WTC11 (cell line): ENCODE measurements around the gene MEIS2. TPM values are rescaled to one million over a fixed set of nuclear protein-coding genes. Genes with fewer than 3 reads are reported as not detected.
A peak's percentile ranks its signal among the peaks of the same experiment; 100 is the strongest.

ENCODE experiments used
- ATAC-seq: fragments of 200-7000 bp; cut with Tn5 transposase; 2 replicates; pipeline ENCODE4 v1.10.0; 2021; ENCODE audit warnings: mild to moderate bottlenecking, moderate library complexity
- CTCF ChIA-PET: fragments of 300-600 bp; sonication (Branson Sonifier 250); formaldehyde crosslinking; loops from one replicate; lab custom pipeline; 2021; ENCODE audit warnings: antibody characterized with exemption; lab: Charles Lee
- POLR2A ChIA-PET: fragments of 350-600 bp; sonication (Branson Sonifier 250); formaldehyde crosslinking; loops from one replicate; lab custom pipeline; 2021; ENCODE audit warnings: antibody characterized with exemption; lab: Charles Lee
- DNase-seq: peaks from one replicate; pipeline ENCODE4 v3.0.0; 2021; ENCODE audit warnings: low spot score
- H3K27ac Mint-ChIP-seq: 2 replicates; pipeline ENCODE4 v1.8.0; 2021; ENCODE audit warnings: mixed read lengths
- H3K27me3 Mint-ChIP-seq: 2 replicates; pipeline ENCODE4 v1.8.0; 2021; ENCODE audit warnings: low read depth, mild to moderate bottlenecking, moderate library complexity, mixed read lengths
- H3K36me3 Mint-ChIP-seq: 2 replicates; pipeline ENCODE4 v1.8.0; 2021; ENCODE audit warnings: mixed read lengths
- H3K4me1 Mint-ChIP-seq: 2 replicates; pipeline ENCODE4 v1.8.0; 2022; ENCODE audit warnings: mixed read lengths
- H3K4me3 Mint-ChIP-seq: 2 replicates; pipeline ENCODE4 v1.8.0; 2021; ENCODE audit warnings: mild to moderate bottlenecking, moderate library complexity, mixed read lengths
- H3K9me3 Mint-ChIP-seq: 2 replicates; pipeline ENCODE4 v1.8.0; 2021; ENCODE audit warnings: mixed read lengths
- ATF1 ChIP-seq: sonication (generic); formaldehyde crosslinking; IDR thresholded peaks from 2 replicates; pipeline ENCODE4 v1.8.1; 2023; ENCODE audit warnings: mild to moderate bottlenecking, moderate library complexity, missing genetic modification reagents
- ATF2 ChIP-seq: sonication (generic); formaldehyde crosslinking; IDR thresholded peaks from 2 replicates; pipeline ENCODE4 v1.8.1; 2022; ENCODE audit warnings: low read depth, missing genetic modification reagents, borderline replicate concordance
- CREM ChIP-seq: sonication (generic); formaldehyde crosslinking; IDR thresholded peaks from 2 replicates; pipeline ENCODE4 v1.8.1; 2022; ENCODE audit warnings: mild to moderate bottlenecking, missing genetic modification reagents, moderate library complexity
- FOXP1 ChIP-seq: sonication (generic); formaldehyde crosslinking; IDR thresholded peaks from 2 replicates; pipeline ENCODE4 v1.8.0; 2022; ENCODE audit warnings: missing genetic modification reagents, mild to moderate bottlenecking, moderate library complexity, borderline replicate concordance
- NR1H2 ChIP-seq: sonication (generic); formaldehyde crosslinking; IDR thresholded peaks from 2 replicates; pipeline ENCODE4 v1.9.0; 2021; ENCODE audit warnings: mild to moderate bottlenecking, moderate library complexity, missing genetic modification reagents
- NR2C2 ChIP-seq: sonication (generic); formaldehyde crosslinking; IDR thresholded peaks from 2 replicates; pipeline ENCODE4 v1.8.0; 2022; ENCODE audit warnings: mild to moderate bottlenecking, missing genetic modification reagents
- SMAD4 ChIP-seq: sonication (generic); formaldehyde crosslinking; IDR thresholded peaks from 2 replicates; pipeline ENCODE4 v1.8.0; 2022; ENCODE audit warnings: mild to moderate bottlenecking, missing genetic modification reagents
- ZNF512 ChIP-seq: sonication (generic); formaldehyde crosslinking; IDR thresholded peaks from 2 replicates; pipeline ENCODE4 v1.8.1; 2022; ENCODE audit warnings: missing genetic modification reagents, borderline replicate concordance
- total RNA-seq: library from RNA; stranded (reverse); gene quantifications from 3 replicates; pipeline ENCODE4 v1.2.3, GENCODE V29; 2021
- TF ChIP-seq, protein P1 (sequence below): sonication (generic); formaldehyde crosslinking; IDR thresholded peaks from 2 replicates; pipeline ENCODE4 v1.8.0; 2022; ENCODE audit warnings: mild to moderate bottlenecking, missing genetic modification reagents
- TF ChIP-seq, protein P2 (sequence below): sonication (generic); formaldehyde crosslinking; IDR thresholded peaks from 2 replicates; pipeline ENCODE4 v1.8.1; 2022; ENCODE audit warnings: mild to moderate bottlenecking, moderate library complexity, missing genetic modification reagents
- TF ChIP-seq, protein P3 (sequence below): fragments of 200-600 bp; IDR thresholded peaks from 2 replicates; pipeline ENCODE4 v1.8.0; 2022; ENCODE audit warnings: antibody characterized with exemption

MEIS2 gene
- total RNA-seq, 1 experiment from 2014 or later = 0.57 TPM

DNA sequence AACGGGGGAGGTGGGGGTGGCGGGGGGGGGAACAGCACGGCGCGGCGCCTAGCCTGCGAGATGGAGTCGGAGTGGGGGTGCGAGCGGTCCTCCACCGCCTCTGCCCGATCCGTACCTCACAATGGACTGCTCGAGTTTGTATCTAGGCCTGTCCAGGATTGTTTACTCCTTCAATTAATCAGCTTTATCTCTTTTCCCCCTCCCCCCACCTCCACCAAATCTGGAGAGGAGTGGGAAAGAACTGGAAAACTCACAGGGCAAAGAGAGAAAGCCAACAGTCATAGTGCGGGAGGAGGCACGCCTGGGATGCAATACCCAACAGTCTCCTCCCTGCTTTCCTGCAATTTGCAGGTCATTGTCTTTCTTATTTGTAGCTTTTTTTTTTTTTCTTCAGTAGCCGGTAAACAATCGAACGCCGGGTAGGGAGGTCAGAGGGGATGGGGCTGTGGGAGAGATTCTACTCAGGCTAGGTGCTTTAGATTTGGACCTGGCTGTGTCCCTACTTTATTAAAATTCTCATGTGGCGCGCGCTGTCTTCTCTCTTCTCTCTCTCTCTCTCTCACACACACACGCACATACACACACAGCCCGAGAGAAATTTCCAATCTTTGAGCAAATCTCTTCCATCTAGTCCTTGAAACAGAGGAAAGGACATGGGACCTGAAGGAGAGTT lies 6.9 kb upstream of the MEIS2 start:
- TF ChIP-seq NR2C2 (CRISPR knock-in tag) (no peak), ATF2 (CRISPR knock-in tag) (no peak)
- TF ChIP-seq, protein P1, sequence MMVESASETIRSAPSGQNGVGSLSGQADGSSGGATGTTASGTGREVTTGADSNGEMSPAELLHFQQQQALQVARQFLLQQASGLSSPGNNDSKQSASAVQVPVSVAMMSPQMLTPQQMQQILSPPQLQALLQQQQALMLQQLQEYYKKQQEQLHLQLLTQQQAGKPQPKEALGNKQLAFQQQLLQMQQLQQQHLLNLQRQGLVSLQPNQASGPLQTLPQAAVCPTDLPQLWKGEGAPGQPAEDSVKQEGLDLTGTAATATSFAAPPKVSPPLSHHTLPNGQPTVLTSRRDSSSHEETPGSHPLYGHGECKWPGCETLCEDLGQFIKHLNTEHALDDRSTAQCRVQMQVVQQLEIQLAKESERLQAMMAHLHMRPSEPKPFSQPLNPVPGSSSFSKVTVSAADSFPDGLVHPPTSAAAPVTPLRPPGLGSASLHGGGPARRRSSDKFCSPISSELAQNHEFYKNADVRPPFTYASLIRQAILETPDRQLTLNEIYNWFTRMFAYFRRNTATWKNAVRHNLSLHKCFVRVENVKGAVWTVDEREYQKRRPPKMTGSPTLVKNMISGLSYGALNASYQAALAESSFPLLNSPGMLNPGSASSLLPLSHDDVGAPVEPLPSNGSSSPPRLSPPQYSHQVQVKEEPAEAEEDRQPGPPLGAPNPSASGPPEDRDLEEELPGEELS = peak; percentile 48; the same call in 1 of the 2 replicates
- peak; percentile 35 for ATAC-seq
- DNase-seq = no peak
- H3K27me3 Mint-ChIP-seq = peaks cover 99% of the 10 kb centered on the region
- no peak overlapping the region for H3K27ac Mint-ChIP-seq
- CTCF ChIA-PET = interaction anchor here (0.6 to 3.8 kb wide), 11 partner anchors 13 to 606 kb away, joined by 3 to 31 read pairs (median 4); no protein-coding TSS in a partner anchor
- H3K36me3 Mint-ChIP-seq = no peaks in the 10 kb centered on the region
- peaks cover 79% of the 10 kb centered on the region for H3K4me1 Mint-ChIP-seq
- POLR2A ChIA-PET = interaction anchor here (0.6 to 0.7 kb wide), 3 partner anchors 10 to 1679 kb away, joined by 3 read pairs; no protein-coding TSS in a partner anchor
- peak overlapping the region; percentile 79 for H3K4me3 Mint-ChIP-seq
- no peaks in the 10 kb centered on the region for H3K9me3 Mint-ChIP-seq

GRCh38 chr15:37106490-37107001 lies 6.2 kb upstream of the MEIS2 start:
- ATAC-seq = peak; percentile 28
- peaks cover 97% of the 10 kb centered on the region for H3K27me3 Mint-ChIP-seq
- DNase-seq = peak; percentile 62
- 0 out of 2 replicates have a peak, but pooled peaks have one; percentile 67 for TF ChIP-seq ZNF512 (CRISPR knock-in tag)
- TF ChIP-seq, protein P2, sequence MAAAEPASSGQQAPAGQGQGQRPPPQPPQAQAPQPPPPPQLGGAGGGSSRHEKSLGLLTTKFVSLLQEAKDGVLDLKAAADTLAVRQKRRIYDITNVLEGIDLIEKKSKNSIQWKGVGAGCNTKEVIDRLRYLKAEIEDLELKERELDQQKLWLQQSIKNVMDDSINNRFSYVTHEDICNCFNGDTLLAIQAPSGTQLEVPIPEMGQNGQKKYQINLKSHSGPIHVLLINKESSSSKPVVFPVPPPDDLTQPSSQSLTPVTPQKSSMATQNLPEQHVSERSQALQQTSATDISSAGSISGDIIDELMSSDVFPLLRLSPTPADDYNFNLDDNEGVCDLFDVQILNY (CRISPR knock-in tag) = no peak
- TF ChIP-seq SMAD4 (CRISPR knock-in tag) = no peak
- no peak for TF ChIP-seq CREM (CRISPR knock-in tag)
- TF ChIP-seq, protein P3, sequence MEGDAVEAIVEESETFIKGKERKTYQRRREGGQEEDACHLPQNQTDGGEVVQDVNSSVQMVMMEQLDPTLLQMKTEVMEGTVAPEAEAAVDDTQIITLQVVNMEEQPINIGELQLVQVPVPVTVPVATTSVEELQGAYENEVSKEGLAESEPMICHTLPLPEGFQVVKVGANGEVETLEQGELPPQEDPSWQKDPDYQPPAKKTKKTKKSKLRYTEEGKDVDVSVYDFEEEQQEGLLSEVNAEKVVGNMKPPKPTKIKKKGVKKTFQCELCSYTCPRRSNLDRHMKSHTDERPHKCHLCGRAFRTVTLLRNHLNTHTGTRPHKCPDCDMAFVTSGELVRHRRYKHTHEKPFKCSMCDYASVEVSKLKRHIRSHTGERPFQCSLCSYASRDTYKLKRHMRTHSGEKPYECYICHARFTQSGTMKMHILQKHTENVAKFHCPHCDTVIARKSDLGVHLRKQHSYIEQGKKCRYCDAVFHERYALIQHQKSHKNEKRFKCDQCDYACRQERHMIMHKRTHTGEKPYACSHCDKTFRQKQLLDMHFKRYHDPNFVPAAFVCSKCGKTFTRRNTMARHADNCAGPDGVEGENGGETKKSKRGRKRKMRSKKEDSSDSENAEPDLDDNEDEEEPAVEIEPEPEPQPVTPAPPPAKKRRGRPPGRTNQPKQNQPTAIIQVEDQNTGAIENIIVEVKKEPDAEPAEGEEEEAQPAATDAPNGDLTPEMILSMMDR = peak; percentile 22; the same call in 1 of the 2 replicates
- TF ChIP-seq, all 79 proteins: peak for 2
- Mint-ChIP-seq H3K4me1 (peaks cover 74% of the 10 kb centered on the region), H3K4me3 (peak overlapping the region; percentile 79), H3K9me3 (no peaks in the 10 kb centered on the region), H3K36me3 (no peaks in the 10 kb centered on the region), H3K27ac (0 out of 2 replicates have a peak overlapping the region, but pooled peaks have one; percentile 29)
- POLR2A ChIA-PET = interaction anchor here (0.6 to 0.7 kb wide), 3 partner anchors 9 to 1678 kb away, joined by 3 read pairs; no protein-coding TSS in a partner anchor
- CTCF ChIA-PET = interaction anchor here (0.6 to 3.8 kb wide), 11 partner anchors 13 to 606 kb away, joined by 3 to 31 read pairs (median 4); no protein-coding TSS in a partner anchor

DNA sequence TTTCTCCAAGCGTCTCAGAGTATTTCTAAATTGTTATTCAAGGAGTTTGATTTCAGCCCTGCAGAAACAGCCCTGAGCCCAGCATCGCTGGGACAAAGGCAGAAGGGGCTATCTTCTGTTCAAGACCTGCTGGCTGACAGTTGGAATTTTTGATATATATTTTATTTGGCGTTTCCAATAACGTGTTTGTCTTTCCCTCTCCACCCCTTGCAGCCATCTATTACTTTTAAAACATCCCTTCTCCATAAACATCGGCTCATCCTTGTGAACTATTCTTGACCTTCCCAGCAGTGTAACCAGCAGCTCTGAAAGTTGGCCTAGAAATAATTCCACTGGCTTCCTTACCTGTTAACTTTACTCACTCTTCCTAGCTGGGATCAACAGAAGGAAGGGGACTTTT lies 5.5 kb upstream of the MEIS2 start:
- Mint-ChIP-seq H3K4me1 (peaks cover 67% of the 10 kb centered on the region), H3K27ac (no peak overlapping the region), H3K27me3 (peaks cover 90% of the 10 kb centered on the region), H3K36me3 (no peaks in the 10 kb centered on the region), H3K9me3 (no peaks in the 10 kb centered on the region), H3K4me3 (no peak overlapping the region)
- TF ChIP-seq NR1H2 (CRISPR knock-in tag) (no peak), FOXP1 (CRISPR knock-in tag) (no peak), ATF1 (no peak)
- ChIA-PET POLR2A (no interaction called here), CTCF (interaction anchor here (1.8 to 3.8 kb wide), 3 partner anchors 209 to 225 kb away, joined by 4 to 31 read pairs (median 14); no protein-coding TSS in a partner anchor)
- ATAC-seq (no peak), DNase-seq (no peak)
